HEK293 (cell line): ENCODE results near the gene RELT.

Experiments
- CTCF ChIA-PET: fragments of 350-600 bp; formaldehyde crosslinking; extraction: SDS; loops from one replicate; lab custom pipeline; 2021; ENCODE audit warnings: antibody characterized with exemption; lab: Yijun Ruan, JAX
- POLR2A ChIA-PET: fragments of 300-600 bp; formaldehyde crosslinking; extraction: SDS; loops from one replicate; lab custom pipeline; 2020; ENCODE audit warnings: antibody characterized with exemption, inconsistent platforms; lab: Yijun Ruan, JAX
- H3K27ac ChIP-seq: fragments of 200-500 bp; sonication (Bioruptor generic); 2 replicates; pipeline ENCODE4 v1.5.1; 2014; ENCODE audit warnings: low read depth, low read length, control low read depth, inconsistent platforms; ENCODE audit errors: extremely low read depth
- H3K36me3 ChIP-seq, 2 experiments: fragments of 200-500 bp in 1 of 2; sonication (Bioruptor generic) in 1 of 2; 1 replicate in 1 of 2; 2 replicates in 1 of 2; pipeline ENCODE4 v1.5.1; 2014 to 2017; ENCODE audit warnings: inconsistent platforms in 2 of 2, low read length in 2 of 2; ENCODE audit not compliant: control insufficient read depth in 2 of 2, insufficient read depth in 1 of 2
- H3K4me1 ChIP-seq: fragments of 200-500 bp; sonication (Bioruptor generic); 2 replicates; pipeline ENCODE4 v1.5.1; 2014; ENCODE audit warnings: mild to moderate bottlenecking, low read length, inconsistent platforms; ENCODE audit not compliant: control insufficient read depth, insufficient read depth
- H3K4me3 ChIP-seq: 2 replicates; pipeline ENCODE4 v1.5.1; 2011; ENCODE audit warnings: low read depth, mild to moderate bottlenecking, control low read depth, low read length, moderate library complexity
- H3K9me3 ChIP-seq: fragments of 200-500 bp; sonication (Bioruptor generic); 2 replicates; pipeline ENCODE4 v1.5.1; 2014; ENCODE audit warnings: low read depth, low read length, inconsistent platforms; ENCODE audit not compliant: control insufficient read depth, insufficient read depth
- KLF10 ChIP-seq: fragments of 450-650 bp; IDR thresholded peaks from 2 replicates; pipeline ENCODE4 v1.5.1; 2018; ENCODE audit warnings: missing biosample characterization, mild to moderate bottlenecking, missing genetic modification characterization
- KLF16 ChIP-seq: fragments of 450-650 bp; formaldehyde crosslinking; IDR thresholded peaks from 2 replicates; pipeline ENCODE4 v1.5.1; 2017; ENCODE audit warnings: missing biosample characterization, missing genetic modification characterization
- KLF9 ChIP-seq: fragments of 450-650 bp; formaldehyde crosslinking; IDR thresholded peaks from 2 replicates; pipeline ENCODE4 v1.5.1; 2016; ENCODE audit warnings: missing biosample characterization, missing genetic modification characterization, low read depth
- PRDM1 ChIP-seq: fragments of 450-650 bp; formaldehyde crosslinking; IDR thresholded peaks from 2 replicates; pipeline ENCODE4; 2016; ENCODE audit warnings: missing biosample characterization, missing genetic modification characterization
- ZBTB20 ChIP-seq: fragments of 450-650 bp; formaldehyde crosslinking; IDR thresholded peaks from 2 replicates; pipeline ENCODE4 v1.5.1; 2016; ENCODE audit warnings: missing biosample characterization, missing genetic modification characterization
- ZEB2 ChIP-seq: fragments of 450-650 bp; formaldehyde crosslinking; IDR thresholded peaks from 2 replicates; pipeline ENCODE4 v1.5.1; 2016; ENCODE audit warnings: missing biosample characterization, missing genetic modification characterization
- ZFP3 ChIP-seq: fragments of 450-650 bp; formaldehyde crosslinking; IDR thresholded peaks from 2 replicates; pipeline ENCODE4 v1.5.1; 2016; ENCODE audit warnings: low read depth, missing biosample characterization, missing genetic modification characterization
- ZNF155 ChIP-seq: fragments of 450-650 bp; formaldehyde crosslinking; IDR thresholded peaks from 2 replicates; pipeline ENCODE4 v1.5.1; 2016; ENCODE audit warnings: missing biosample characterization, missing genetic modification characterization
- ZNF184 ChIP-seq: fragments of 450-650 bp; IDR thresholded peaks from 2 replicates; pipeline ENCODE4 v1.5.1; 2018; ENCODE audit warnings: missing biosample characterization, mild to moderate bottlenecking, missing genetic modification characterization
- ZNF341 ChIP-seq: fragments of 450-650 bp; formaldehyde crosslinking; IDR thresholded peaks from 2 replicates; pipeline ENCODE4; 2016; ENCODE audit warnings: low read depth, missing biosample characterization, missing genetic modification characterization
- ZNF404 ChIP-seq: fragments of 450-650 bp; formaldehyde crosslinking; IDR thresholded peaks from 2 replicates; pipeline ENCODE4 v1.5.1; 2017; ENCODE audit warnings: missing biosample characterization, missing genetic modification characterization
- ZNF423 ChIP-seq: fragments of 450-650 bp; formaldehyde crosslinking; IDR thresholded peaks from 2 replicates; pipeline ENCODE4 v1.5.1; 2016; ENCODE audit warnings: missing biosample characterization, missing genetic modification characterization
- ZNF510 ChIP-seq: fragments of 450-650 bp; formaldehyde crosslinking; IDR thresholded peaks from 2 replicates; pipeline ENCODE4 v1.5.1; 2018; ENCODE audit warnings: mild to moderate bottlenecking, missing genetic modification characterization, missing biosample characterization; ENCODE audit not compliant: insufficient replicate concordance
- ZNF530 ChIP-seq: fragments of 450-650 bp; formaldehyde crosslinking; IDR thresholded peaks from 2 replicates; pipeline ENCODE4 v1.5.1; 2016; ENCODE audit warnings: low read depth, missing biosample characterization, missing genetic modification characterization
- ZNF707 ChIP-seq: fragments of 450-650 bp; formaldehyde crosslinking; IDR thresholded peaks from 2 replicates; pipeline ENCODE4 v1.5.1; 2016; ENCODE audit warnings: missing biosample characterization, missing genetic modification characterization
- ZNF776 ChIP-seq: fragments of 450-650 bp; formaldehyde crosslinking; IDR thresholded peaks from 2 replicates; pipeline ENCODE4 v1.5.0; 2017; ENCODE audit warnings: missing biosample characterization, missing genetic modification characterization, borderline replicate concordance
- ZNF785 ChIP-seq: fragments of 450-650 bp; formaldehyde crosslinking; IDR thresholded peaks from 2 replicates; pipeline ENCODE4 v1.5.1; 2016; ENCODE audit warnings: missing biosample characterization, missing genetic modification characterization
- ZNF837 ChIP-seq: fragments of 450-650 bp; formaldehyde crosslinking; IDR thresholded peaks from 2 replicates; pipeline ENCODE4 v1.5.1; 2016; ENCODE audit warnings: missing biosample characterization, missing genetic modification characterization
- TF ChIP-seq, protein P1 (sequence below): fragments of 450-650 bp; formaldehyde crosslinking; IDR thresholded peaks from 2 replicates; pipeline ENCODE4 v1.5.1; 2016; ENCODE audit warnings: missing biosample characterization, missing genetic modification characterization
- TF ChIP-seq, protein P2 (sequence below): fragments of 450-650 bp; formaldehyde crosslinking; IDR thresholded peaks from 2 replicates; pipeline ENCODE4 v1.5.1; 2016; ENCODE audit warnings: missing biosample characterization, missing genetic modification characterization, borderline replicate concordance
- TF ChIP-seq, protein P3 (sequence below): fragments of 450-650 bp; formaldehyde crosslinking; IDR thresholded peaks from 2 replicates; pipeline ENCODE4 v1.5.1; 2016; ENCODE audit warnings: missing biosample characterization, missing genetic modification characterization

RELT gene

DNA sequence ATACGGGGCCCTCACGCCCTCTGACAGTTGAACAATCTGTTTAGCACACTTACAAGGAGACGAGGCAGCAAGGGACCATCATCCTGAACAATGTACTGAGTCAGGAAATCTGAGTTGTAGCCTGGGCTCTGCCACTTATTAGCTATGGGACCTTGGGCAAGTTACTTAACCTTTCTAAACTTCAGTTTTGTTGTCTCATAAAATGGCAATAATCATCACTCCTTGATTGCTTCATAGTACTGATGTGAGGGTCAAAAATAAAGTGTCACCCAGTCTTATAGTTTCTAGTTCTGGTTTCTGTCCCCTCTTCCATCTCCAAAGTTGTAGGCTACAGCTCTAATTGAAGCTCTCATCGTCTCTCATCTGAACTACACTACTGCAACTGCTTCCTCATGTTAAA, 46.7 kb downstream of the RELT start:
- H3K36me3 ChIP-seq = peaks cover 0 to 15% of the 10 kb centered on the region in 2 experiments; a peak in 2 of 3 replicates
- no peak overlapping the region for H3K4me3 ChIP-seq
- TF ChIP-seq ZFP3 (tag by site-specific recombination) (no peak), ZNF404 (tag by site-specific recombination) (no peak), KLF9 (tag by site-specific recombination) (no peak), ZNF155 (tag by site-specific recombination) (no peak), ZNF530 (tag by site-specific recombination) (no peak), ZBTB20 (tag by site-specific recombination) (no peak), PRDM1 (no peak), ZNF341 (tag by site-specific recombination) (no peak), ZNF510 (tag by site-specific recombination) (no peak), ZEB2 (tag by site-specific recombination) (no peak), ZNF776 (tag by site-specific recombination) (no peak), KLF10 (tag by site-specific recombination) (no peak)
- TF ChIP-seq, protein P1, sequence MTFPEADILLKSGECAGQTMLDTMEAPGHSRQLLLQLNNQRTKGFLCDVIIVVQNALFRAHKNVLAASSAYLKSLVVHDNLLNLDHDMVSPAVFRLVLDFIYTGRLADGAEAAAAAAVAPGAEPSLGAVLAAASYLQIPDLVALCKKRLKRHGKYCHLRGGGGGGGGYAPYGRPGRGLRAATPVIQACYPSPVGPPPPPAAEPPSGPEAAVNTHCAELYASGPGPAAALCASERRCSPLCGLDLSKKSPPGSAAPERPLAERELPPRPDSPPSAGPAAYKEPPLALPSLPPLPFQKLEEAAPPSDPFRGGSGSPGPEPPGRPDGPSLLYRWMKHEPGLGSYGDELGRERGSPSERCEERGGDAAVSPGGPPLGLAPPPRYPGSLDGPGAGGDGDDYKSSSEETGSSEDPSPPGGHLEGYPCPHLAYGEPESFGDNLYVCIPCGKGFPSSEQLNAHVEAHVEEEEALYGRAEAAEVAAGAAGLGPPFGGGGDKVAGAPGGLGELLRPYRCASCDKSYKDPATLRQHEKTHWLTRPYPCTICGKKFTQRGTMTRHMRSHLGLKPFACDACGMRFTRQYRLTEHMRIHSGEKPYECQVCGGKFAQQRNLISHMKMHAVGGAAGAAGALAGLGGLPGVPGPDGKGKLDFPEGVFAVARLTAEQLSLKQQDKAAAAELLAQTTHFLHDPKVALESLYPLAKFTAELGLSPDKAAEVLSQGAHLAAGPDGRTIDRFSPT (tag by site-specific recombination) = no peak
- TF ChIP-seq, all 188 proteins: peak for 0
- ChIA-PET POLR2A (no interaction called here), CTCF (interaction anchor here (0.6 to 1.9 kb wide), 5 partner anchors 11 to 116 kb away, joined by 3 to 8 read pairs (median 4); no protein-coding TSS in a partner anchor)
- Histone ChIP-seq H3K4me1 (no peaks in the 10 kb centered on the region), H3K9me3 (no peaks in the 10 kb centered on the region), H3K27ac (no peak overlapping the region)

DNA sequence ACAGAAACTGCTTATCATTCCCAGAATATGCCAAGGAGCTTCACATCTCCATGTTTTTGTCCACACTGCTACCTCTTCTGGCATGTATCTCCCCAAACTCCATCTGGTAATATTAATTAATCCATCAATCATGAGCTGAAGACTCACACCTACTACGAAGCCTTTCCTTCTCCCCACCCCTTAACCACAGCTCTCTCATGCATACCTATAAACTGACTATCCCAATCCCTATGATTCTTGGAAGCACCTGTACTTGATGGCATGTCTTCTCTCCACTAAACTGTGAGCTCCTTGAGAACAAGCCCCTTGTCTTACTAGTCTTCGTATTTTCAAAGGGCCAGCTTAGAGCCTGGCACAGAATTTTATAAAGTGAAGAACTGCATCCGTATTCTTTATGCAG, 47.3 kb downstream of the RELT start:
- POLR2A ChIA-PET = no interaction called here
- TF ChIP-seq KLF16 (tag by site-specific recombination) (no peak), ZNF707 (tag by site-specific recombination) (no peak), ZNF785 (no peak), ZBTB20 (tag by site-specific recombination) (no peak), ZNF837 (tag by site-specific recombination) (no peak), ZNF184 (tag by site-specific recombination) (no peak), ZNF423 (tag by site-specific recombination) (no peak)
- TF ChIP-seq, protein P2, sequence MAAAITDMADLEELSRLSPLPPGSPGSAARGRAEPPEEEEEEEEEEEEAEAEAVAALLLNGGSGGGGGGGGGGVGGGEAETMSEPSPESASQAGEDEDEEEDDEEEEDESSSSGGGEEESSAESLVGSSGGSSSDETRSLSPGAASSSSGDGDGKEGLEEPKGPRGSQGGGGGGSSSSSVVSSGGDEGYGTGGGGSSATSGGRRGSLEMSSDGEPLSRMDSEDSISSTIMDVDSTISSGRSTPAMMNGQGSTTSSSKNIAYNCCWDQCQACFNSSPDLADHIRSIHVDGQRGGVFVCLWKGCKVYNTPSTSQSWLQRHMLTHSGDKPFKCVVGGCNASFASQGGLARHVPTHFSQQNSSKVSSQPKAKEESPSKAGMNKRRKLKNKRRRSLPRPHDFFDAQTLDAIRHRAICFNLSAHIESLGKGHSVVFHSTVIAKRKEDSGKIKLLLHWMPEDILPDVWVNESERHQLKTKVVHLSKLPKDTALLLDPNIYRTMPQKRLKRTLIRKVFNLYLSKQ (tag by site-specific recombination) = no peak
- TF ChIP-seq, protein P3, sequence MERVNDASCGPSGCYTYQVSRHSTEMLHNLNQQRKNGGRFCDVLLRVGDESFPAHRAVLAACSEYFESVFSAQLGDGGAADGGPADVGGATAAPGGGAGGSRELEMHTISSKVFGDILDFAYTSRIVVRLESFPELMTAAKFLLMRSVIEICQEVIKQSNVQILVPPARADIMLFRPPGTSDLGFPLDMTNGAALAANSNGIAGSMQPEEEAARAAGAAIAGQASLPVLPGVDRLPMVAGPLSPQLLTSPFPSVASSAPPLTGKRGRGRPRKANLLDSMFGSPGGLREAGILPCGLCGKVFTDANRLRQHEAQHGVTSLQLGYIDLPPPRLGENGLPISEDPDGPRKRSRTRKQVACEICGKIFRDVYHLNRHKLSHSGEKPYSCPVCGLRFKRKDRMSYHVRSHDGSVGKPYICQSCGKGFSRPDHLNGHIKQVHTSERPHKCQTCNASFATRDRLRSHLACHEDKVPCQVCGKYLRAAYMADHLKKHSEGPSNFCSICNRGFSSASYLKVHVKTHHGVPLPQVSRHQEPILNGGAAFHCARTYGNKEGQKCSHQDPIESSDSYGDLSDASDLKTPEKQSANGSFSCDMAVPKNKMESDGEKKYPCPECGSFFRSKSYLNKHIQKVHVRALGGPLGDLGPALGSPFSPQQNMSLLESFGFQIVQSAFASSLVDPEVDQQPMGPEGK (tag by site-specific recombination) = no peak
- TF ChIP-seq, all 188 proteins: peak for 0
- H3K4me3 ChIP-seq = no peak overlapping the region
- peaks cover 0 to 9% of the 10 kb centered on the region in 2 experiments; a peak in 2 of 3 replicates for H3K36me3 ChIP-seq
- no peaks in the 10 kb centered on the region for H3K4me1 ChIP-seq
- no peaks in the 10 kb centered on the region for H3K9me3 ChIP-seq
- no peak overlapping the region for H3K27ac ChIP-seq
- CTCF ChIA-PET = interaction anchor here (0.5 to 1.9 kb wide), 9 partner anchors 11 to 183 kb away, joined by 3 to 8 read pairs (median 3); no protein-coding TSS in a partner anchor
